K562 (cell line): ENCODE results near the gene MAL. TPM values are rescaled to one million over a fixed set of nuclear protein-coding genes. Genes with fewer than 3 reads are reported as not detected.
A peak's percentile ranks its signal among the peaks of the same experiment; 100 is the strongest.

Source experiments
- ATAC-seq: fragments of 200-7000 bp; cut with Tn5 transposase; 3 replicates; pipeline ENCODE4 v1.9.1; 2020; ENCODE audit warnings: moderate library complexity
- BruUV-seq: library from RNA; stranded (reverse); fragments of 400-500 nt; replicated peaks from 2 replicates; lab custom pipeline; 2021; lab: Mats Ljungman, UMichigan
- CTCF ChIA-PET: fragments of 300-600 bp; formaldehyde crosslinking; extraction: SDS; loops from one replicate; lab custom pipeline; 2021; ENCODE audit warnings: low intra/inter-chr PET ratio; lab: Yijun Ruan, JAX
- POLR2A ChIA-PET: fragments of 300-600, 350-650 bp; sonication (Branson Sonifier 250); formaldehyde crosslinking; extraction: SDS; loops from one replicate; lab custom pipeline; 2021; ENCODE audit warnings: antibody characterized with exemption, inconsistent platforms; lab: Yijun Ruan, JAX
- DNase-seq, 4 experiments: peaks; one replicate each; pipeline versions ENCODE4 v3.0.0 to v3.0.0-alpha.2; 2011 to 2018; ENCODE audit warnings: low spot score in 3 of 4, mixed read lengths in 3 of 4; ENCODE audit errors: extremely low read depth in 1 of 4
- FAIRE-seq: peaks from 2 replicates; lab custom pipeline; 2011; peaks lifted over from hg19 to GRCh38; lab: Jason Lieb, UNC
- H2AFZ ChIP-seq: 2 replicates; pipeline ENCODE4 v1.6.0; 2011; ENCODE audit warnings: low read depth, low read length, control low read depth, inconsistent platforms
- H3K27ac ChIP-seq: fragments of 200-600 bp; 3 replicates; pipeline ENCODE4 v1.8.0; 2011; ENCODE audit warnings: low read depth, mild to moderate bottlenecking, control low read depth, inconsistent platforms, low read length, moderate library complexity, mixed read lengths; ENCODE audit errors: extremely low read depth
- H3K27me3 ChIP-seq, 2 experiments: fragments of 300-600 bp in 1 of 2; 2 replicates in 1 of 2; 3 replicates in 1 of 2; pipeline versions ENCODE4 v1.6.0 to v1.8.0; 2011; ENCODE audit warnings: inconsistent platforms in 2 of 2, low read length in 2 of 2, mild to moderate bottlenecking in 1 of 2, mixed read lengths in 1 of 2, moderate library complexity in 1 of 2; ENCODE audit not compliant: control insufficient read depth in 2 of 2, insufficient read depth in 2 of 2
- H3K36me3 ChIP-seq: fragments of 300-600 bp; 3 replicates; pipeline ENCODE4 v1.8.0; 2011; ENCODE audit warnings: mild to moderate bottlenecking, low read length, inconsistent platforms; ENCODE audit not compliant: control insufficient read depth, insufficient read depth
- H3K4me1 ChIP-seq, 2 experiments: fragments of 200-600 bp in 1 of 2; replicated peaks in 1 of 2; 2 replicates in 1 of 2; 3 replicates in 1 of 2; pipeline versions ENCODE4 v1.5.1 to v1.8.0; 2011; ENCODE audit warnings: inconsistent platforms in 2 of 2, low read length in 2 of 2, mild to moderate bottlenecking in 1 of 2, mixed read lengths in 1 of 2, moderate library complexity in 1 of 2; ENCODE audit not compliant: control insufficient read depth in 2 of 2, insufficient read depth in 2 of 2
- H3K4me2 ChIP-seq: 2 replicates; pipeline ENCODE4 v1.6.1; 2011; ENCODE audit warnings: low read length, control low read depth, inconsistent platforms, mixed read lengths; ENCODE audit not compliant: insufficient read depth
- H3K4me3 ChIP-seq: fragments of 200-600 bp; sonication (generic), shearing (Covaris generic); 2 replicates; pipeline ENCODE4 v1.5.1; 2016; ENCODE audit warnings: control low read depth, inconsistent platforms
- H3K79me2 ChIP-seq: fragments of 200-600 bp; 3 replicates; pipeline ENCODE4 v1.8.0; 2011; ENCODE audit warnings: low read length, inconsistent platforms; ENCODE audit not compliant: control insufficient read depth, insufficient read depth
- H3K9ac ChIP-seq, 2 experiments: 2 replicates each; pipeline versions ENCODE4 v1.6.0 to v1.6.1; 2011; ENCODE audit warnings: low read depth in 2 of 2, low read length in 2 of 2, control low read depth in 1 of 2, inconsistent platforms in 1 of 2, mild to moderate bottlenecking in 1 of 2, mixed read lengths in 1 of 2; ENCODE audit not compliant: insufficient read depth in 1 of 2
- H3K9me1 ChIP-seq: one replicate; pipeline ENCODE4 v1.6.0; 2011; ENCODE audit warnings: inconsistent platforms, mild to moderate bottlenecking, low read length, moderate library complexity; ENCODE audit not compliant: control insufficient read depth, insufficient read depth
- H3K9me3 ChIP-seq: replicated peaks from 2 replicates; pipeline ENCODE4 v1.5.1; 2011; ENCODE audit warnings: low read depth, low read length, inconsistent platforms; ENCODE audit not compliant: control insufficient read depth, insufficient read depth
- H4K20me1 ChIP-seq: replicated peaks from 2 replicates; pipeline ENCODE4 v1.6.1; 2011; ENCODE audit warnings: low read length, inconsistent platforms, mixed read lengths; ENCODE audit not compliant: control insufficient read depth, insufficient read depth
- HMG20A ChIP-seq: fragments of 450-650 bp; formaldehyde crosslinking; conservative IDR thresholded peaks from 2 replicates; pipeline ENCODE4 v1.4.0; 2020; ENCODE audit warnings: mild to moderate bottlenecking, mixed read lengths
- KAT2B ChIP-seq: IDR thresholded peaks from one replicate; pipeline ENCODE4 v1.6.1; 2012; ENCODE audit warnings: low read depth, mild to moderate bottlenecking, control low read depth, inconsistent platforms, low read length, moderate library complexity
- KLF16 ChIP-seq: IDR thresholded peaks from 2 replicates; pipeline ENCODE4 v1.6.1; 2016; ENCODE audit warnings: antibody characterized with exemption
- MED1 ChIP-seq: sonication (generic); formaldehyde crosslinking; IDR thresholded peaks from 2 replicates; pipeline ENCODE4 v1.8.1; 2023; ENCODE audit warnings: missing genetic modification reagents, borderline replicate concordance
- NCOA6 ChIP-seq: fragments of 450-650 bp; IDR thresholded peaks from 2 replicates; pipeline ENCODE4 v1.6.1; 2017; ENCODE audit warnings: mild to moderate bottlenecking
- NCOR1 ChIP-seq: fragments of 450-650 bp; IDR thresholded peaks from 2 replicates; pipeline ENCODE4 v1.6.1; 2016; ENCODE audit warnings: mild to moderate bottlenecking, moderate library complexity
- NFE2 ChIP-seq: IDR thresholded peaks from 2 replicates; pipeline ENCODE4 v1.6.1; 2014; ENCODE audit warnings: antibody characterized with exemption, low read depth
- PCBP2 ChIP-seq: fragments of 200-400 bp; formaldehyde crosslinking; IDR thresholded peaks from 2 replicates; pipeline ENCODE4 v1.6.1; 2018; ENCODE audit warnings: low read length, low read depth, mild to moderate bottlenecking, moderate library complexity; ENCODE audit not compliant: poor library complexity, severe bottlenecking
- PML ChIP-seq: IDR thresholded peaks from 2 replicates; pipeline ENCODE4 v1.6.1; 2012; ENCODE audit warnings: low read length, inconsistent platforms
- WHSC1 ChIP-seq: IDR thresholded peaks from one replicate; pipeline ENCODE4 v1.6.1; 2012; ENCODE audit warnings: low read length, control low read depth, inconsistent platforms
- YBX1 ChIP-seq: fragments of 450-650 bp; IDR thresholded peaks from 2 replicates; pipeline ENCODE4 v1.7.1; 2016; ENCODE audit warnings: mild to moderate bottlenecking
- ZBTB34 ChIP-seq: fragments of 250-450 bp; sonication (Bioruptor Pico); IDR thresholded peaks from 2 replicates; pipeline ENCODE4 v1.8.0; 2021; ENCODE audit warnings: mild to moderate bottlenecking, moderate library complexity
- ZNF282 ChIP-seq: sonication (generic); formaldehyde crosslinking; IDR thresholded peaks from 2 replicates; pipeline ENCODE4 v1.8.1; 2023; ENCODE audit warnings: missing genetic modification reagents
- WGBS: fragments of 100-300 bp; shearing (Covaris generic); methylation state at CpG from one replicate; pipeline ENCODE4 v1.1.6; 2016; ENCODE audit warnings: low coverage, mixed read lengths; ENCODE audit not compliant: insufficient coverage; ENCODE audit errors: missing lambda C conversion rate; 5-methylcytosine and 5-hydroxymethylcytosine counted together
- in situ Hi-C: fragments of 300-500 bp; cut with MboI; formaldehyde crosslinking; loops from 4 replicates; pipeline ENCODE4 v1.15.0; 2018; ENCODE audit warnings: inconsistent platforms, mixed read lengths
- intact Hi-C: fragments of 100-400 bp; cut with micrococcal nuclease; formaldehyde crosslinking; loops from 2 replicates; pipeline ENCODE4 v1.14.2; 2022
- polyA plus RNA-seq, 8 experiments: library from polyadenylated mRNA; depleted of rRNA in 4 of 8; stranded (reverse) in 5 of 8; unstranded in 3 of 8; fragments of >200 nt; fragmentation: Nextera tagmentation in 2 of 8; fragmentation: Illumina TruSeq in 1 of 8; extraction: Ambion mirVana in 2 of 8; extraction: Trizol in 1 of 8; gene quantifications; 2 replicates each; pipeline versions ENCODE4 v1.2.1 to v1.2.3, GENCODE V29; 2011 to 2014; ENCODE audit warnings: inconsistent platforms in 1 of 8, missing spikeins in 1 of 8
- total RNA-seq, 7 experiments: library from RNA; depleted of rRNA in 6 of 7; stranded (reverse); fragments of >200 nt in 6 of 7; fragmentation: Illumina TruSeq in 2 of 7; extraction: Trizol in 2 of 7; gene quantifications; 2 replicates each; pipeline versions ENCODE4 v1.2.1 to v1.2.3, GENCODE V29; 2011 to 2021; ENCODE audit warnings: low replicate concordance in 1 of 7

Gene MAL
- total and polyA plus RNA-seq, 9 of the 15 experiments (the other 6 are each of a cell fraction or from before 2014, with no cell fraction given): not detected

GRCh38 chr2:95030496-95030895 lies 5.0 kb downstream of the MAL start (continued):
- TF ChIP-seq HMG20A (CRISPR knock-in tag): no peak
- TF ChIP-seq, all 486 proteins: peak for 0

- FAIRE-seq (no peak), ATAC-seq (peak; percentile 35; the same call in 1 of the 3 replicates), DNase-seq (no peak)
- Histone ChIP-seq H3K79me2 (no peaks in the 10 kb centered on the region), H3K4me3 (no peak overlapping the region), H3K4me1 (peaks cover 0 to 5% of the 10 kb centered on the region in 2 experiments; a peak in 2 of 5 replicates), H3K9me1 (no peaks in the 10 kb centered on the region), H3K36me3 (no peaks in the 10 kb centered on the region), H2AFZ (no peak overlapping the region), H3K27me3 (peaks cover 11 to 54% of the 10 kb centered on the region in 2 experiments; a peak in 4 of 5 replicates), H3K27ac (no peak overlapping the region), H3K9ac (no peak overlapping the region), H4K20me1 (0 out of 2 replicates have a peak, but pooled peaks cover 6% of the 10 kb centered on the region), H3K4me2 (no peak overlapping the region), H3K9me3 (no peaks in the 10 kb centered on the region)
- ChIA-PET POLR2A (no interaction called here), CTCF (no interaction called here)
- 0% methylated on average over 7 of the region's 7 CpGs for WGBS
- TF ChIP-seq PML (no peak), NCOA6 (no peak), ZNF282 (CRISPR knock-in tag) (no peak), MED1 (CRISPR knock-in tag) (no peak), KLF16 (no peak), WHSC1 (no peak), ZBTB34 (CRISPR knock-in tag) (no peak), PCBP2 (no peak), KAT2B (no peak), YBX1 (no peak), NCOR1 (no peak), NFE2 (no peak)
- intact Hi-C loops: no loop called here
- BruUV-seq: no TSS peak
- in situ Hi-C loops: no loop called here
Observed at GRCh38 chr2:95031076-95031725, 5.7 kb downstream of the MAL start.
